DND-41 (cell line): ENCODE measurements around the gene CCAR1.

Experiments used
- EZH2 ChIP-seq: IDR thresholded peaks from 3 replicates; pipeline ENCODE4 v1.6.1; 2012; ENCODE audit warnings: borderline replicate concordance, low read depth, mild to moderate bottlenecking, moderate library complexity, low read length, inconsistent platforms; ENCODE audit not compliant: severe bottlenecking
- TF ChIP-seq, protein P1 (sequence below): IDR thresholded peaks from 2 replicates; pipeline ENCODE4 v1.5.1; 2012; ENCODE audit warnings: borderline replicate concordance, low read length, moderate library complexity, mild to moderate bottlenecking; ENCODE audit not compliant: poor library complexity, severe bottlenecking; ENCODE audit errors: extremely low read depth

DNA sequence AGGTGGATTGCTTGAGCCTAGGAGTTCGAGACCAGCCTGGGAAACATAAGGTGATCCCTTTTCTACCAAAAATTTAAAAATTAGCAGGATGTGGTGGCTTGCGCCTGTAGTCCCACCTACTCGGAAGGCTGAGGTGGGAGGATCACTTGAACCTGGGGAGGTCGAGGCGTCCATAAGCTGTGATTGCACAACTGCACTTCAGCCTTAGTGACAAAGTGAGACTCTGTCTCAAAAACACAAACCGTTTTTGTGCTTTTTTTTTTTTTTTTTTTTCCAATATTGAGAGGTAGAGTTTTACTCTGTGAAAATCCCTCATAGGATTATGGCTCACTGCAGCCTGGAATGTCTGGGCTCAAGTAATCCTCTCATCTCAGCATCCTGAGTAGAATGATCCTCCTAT is 14.1 kb downstream of the CCAR1 start:
- TF ChIP-seq, protein P1, sequence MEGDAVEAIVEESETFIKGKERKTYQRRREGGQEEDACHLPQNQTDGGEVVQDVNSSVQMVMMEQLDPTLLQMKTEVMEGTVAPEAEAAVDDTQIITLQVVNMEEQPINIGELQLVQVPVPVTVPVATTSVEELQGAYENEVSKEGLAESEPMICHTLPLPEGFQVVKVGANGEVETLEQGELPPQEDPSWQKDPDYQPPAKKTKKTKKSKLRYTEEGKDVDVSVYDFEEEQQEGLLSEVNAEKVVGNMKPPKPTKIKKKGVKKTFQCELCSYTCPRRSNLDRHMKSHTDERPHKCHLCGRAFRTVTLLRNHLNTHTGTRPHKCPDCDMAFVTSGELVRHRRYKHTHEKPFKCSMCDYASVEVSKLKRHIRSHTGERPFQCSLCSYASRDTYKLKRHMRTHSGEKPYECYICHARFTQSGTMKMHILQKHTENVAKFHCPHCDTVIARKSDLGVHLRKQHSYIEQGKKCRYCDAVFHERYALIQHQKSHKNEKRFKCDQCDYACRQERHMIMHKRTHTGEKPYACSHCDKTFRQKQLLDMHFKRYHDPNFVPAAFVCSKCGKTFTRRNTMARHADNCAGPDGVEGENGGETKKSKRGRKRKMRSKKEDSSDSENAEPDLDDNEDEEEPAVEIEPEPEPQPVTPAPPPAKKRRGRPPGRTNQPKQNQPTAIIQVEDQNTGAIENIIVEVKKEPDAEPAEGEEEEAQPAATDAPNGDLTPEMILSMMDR: no peak
- no peak for TF ChIP-seq EZH2
